ENCODE results near the gene TACR2. TPM values are rescaled to one million over a fixed set of nuclear protein-coding genes. Genes with fewer than 3 reads are reported as not detected.

The TACR2 gene
- total RNA-seq, 1 donor from 2014 or later: not detected

- no peak overlapping the region for H3K27ac Mint-ChIP-seq (ENCODE audit: unreplicated experiment)
These were observed 44.4 kb downstream of the TACR2 start for GRCh38 chr10:69372126-69372980.

GRCh38 chr10:69367469-69367868, 49.2 kb downstream of the TACR2 start:
- H3K27me3 Mint-ChIP-seq (ENCODE audit: unreplicated experiment): peaks cover 8% of the 10 kb centered on the region
- peaks cover 14% of the 10 kb centered on the region for H3K9me3 Mint-ChIP-seq (ENCODE audit: unreplicated experiment)
- peaks cover 14% of the 10 kb centered on the region for H3K36me3 Mint-ChIP-seq (ENCODE audit: unreplicated experiment)
- peaks cover 25% of the 10 kb centered on the region for H3K4me1 Mint-ChIP-seq (ENCODE audit: low read depth, unreplicated experiment)
- DNase-seq: no peak
- no peak overlapping the region for H3K27ac Mint-ChIP-seq (ENCODE audit: unreplicated experiment)
- no peak overlapping the region for H3K4me3 Mint-ChIP-seq (ENCODE audit: unreplicated experiment)
- no peak for TF ChIP-seq CTCF (IDR thresholded peaks at IDR 0.05; ENCODE audit: partially characterized antibody, unreplicated experiment)

More at GRCh38 chr10:69372126-69372980, 44.4 kb downstream of the TACR2 start:
- Mint-ChIP-seq H3K27me3 (ENCODE audit: unreplicated experiment) (peaks cover 12% of the 10 kb centered on the region), H3K9me3 (ENCODE audit: unreplicated experiment) (peaks cover 5% of the 10 kb centered on the region), H3K4me3 (ENCODE audit: unreplicated experiment) (no peak overlapping the region), H3K4me1 (ENCODE audit: low read depth, unreplicated experiment) (peaks cover 16% of the 10 kb centered on the region), H3K36me3 (ENCODE audit: unreplicated experiment) (peaks cover 14% of the 10 kb centered on the region)
- TF ChIP-seq CTCF (IDR thresholded peaks at IDR 0.05; ENCODE audit: partially characterized antibody, unreplicated experiment): no peak
- no peak for DNase-seq

GRCh38 chr10:69366738-69367137, 50.0 kb downstream of the TACR2 start:
- Mint-ChIP-seq H3K4me1 (ENCODE audit: low read depth, unreplicated experiment) (peaks cover 28% of the 10 kb centered on the region), H3K27ac (ENCODE audit: unreplicated experiment) (no peak overlapping the region), H3K27me3 (ENCODE audit: unreplicated experiment) (peaks cover 10% of the 10 kb centered on the region), H3K9me3 (ENCODE audit: unreplicated experiment) (peaks cover 16% of the 10 kb centered on the region), H3K36me3 (ENCODE audit: unreplicated experiment) (peaks cover 14% of the 10 kb centered on the region), H3K4me3 (ENCODE audit: unreplicated experiment) (no peak overlapping the region)
- no peak for DNase-seq
- TF ChIP-seq CTCF (IDR thresholded peaks at IDR 0.05; ENCODE audit: partially characterized antibody, unreplicated experiment): no peak

GRCh38 chr10:69364232-69364940, 52.3 kb downstream of the TACR2 start:
- DNase-seq: no peak
- Mint-ChIP-seq H3K4me3 (ENCODE audit: unreplicated experiment) (no peak overlapping the region), H3K4me1 (ENCODE audit: low read depth, unreplicated experiment) (peaks cover 46% of the 10 kb centered on the region), H3K36me3 (ENCODE audit: unreplicated experiment) (peaks cover 11% of the 10 kb centered on the region), H3K27ac (ENCODE audit: unreplicated experiment) (peak overlapping the region; percentile 90), H3K27me3 (ENCODE audit: unreplicated experiment) (peaks cover 16% of the 10 kb centered on the region), H3K9me3 (ENCODE audit: unreplicated experiment) (peaks cover 19% of the 10 kb centered on the region)
- no peak for TF ChIP-seq CTCF (IDR thresholded peaks at IDR 0.05; ENCODE audit: partially characterized antibody, unreplicated experiment)
